ENCODE results near the gene PNKP. TPM values are rescaled to one million over a fixed set of nuclear protein-coding genes. Genes with fewer than 3 reads are reported as not detected.

Gene PNKP
- total RNA-seq, 2 donors from 2014 or later, result 161 to 163 TPM

DNA sequence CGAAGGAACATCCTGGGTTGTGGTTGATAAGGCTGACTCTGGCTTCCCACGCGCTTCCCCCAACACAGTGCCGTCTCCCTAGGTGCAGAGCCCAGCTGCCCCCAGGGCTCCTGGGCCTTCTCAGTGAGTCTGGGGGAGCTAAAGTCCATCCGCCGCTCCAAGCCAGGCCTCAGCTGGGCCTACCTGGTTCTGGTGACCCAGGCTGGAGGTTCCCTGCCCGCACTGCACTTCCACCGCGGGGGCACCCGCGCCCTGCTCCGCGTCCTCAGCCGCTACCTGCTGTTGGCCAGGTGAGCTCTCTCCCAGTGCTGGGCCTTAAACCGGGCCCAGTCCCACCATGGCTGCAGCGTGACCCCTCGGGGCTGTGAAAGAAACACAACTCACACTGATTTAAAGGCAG lies 13.8 kb upstream of the PNKP start:
- no peaks in the 10 kb centered on the region for H3K9me3 Mint-ChIP-seq
- H3K4me3 Mint-ChIP-seq, result no peak overlapping the region
- Histone ChIP-seq H3K9ac (ENCODE audit: extremely low read depth, low read length, poor library complexity, severe bottlenecking) (no peak overlapping the region), H3K27me3 (ENCODE audit: control insufficient read depth, insufficient read depth, low read length, poor library complexity, severe bottlenecking) (no peaks in the 10 kb centered on the region), H3K36me3 (ENCODE audit: control insufficient read depth, insufficient read depth, low read length) (peaks cover 54% of the 10 kb centered on the region), H3K9me3 (ENCODE audit: control insufficient read depth, low read length) (no peaks in the 10 kb centered on the region), H3K4me3 (ENCODE audit: low read length) (no peak overlapping the region), H3K4me1 (ENCODE audit: control insufficient read depth, insufficient read depth, low read length) (no peaks in the 10 kb centered on the region), H3K27ac (ENCODE audit: low read depth, low read length) (no peak overlapping the region)
- WGBS, 2 experiments (ENCODE audit: insufficient coverage in 1 of 2, insufficient read length in 1 of 2), result 96 to 99% methylated on average over 10 to 17 of the region's 17 CpGs
- DNase-seq, result no peak
- peaks cover 65% of the 10 kb centered on the region for H3K36me3 Mint-ChIP-seq (ENCODE audit: low read depth)
- no peak overlapping the region for H3K27ac Mint-ChIP-seq
- TF ChIP-seq, protein P1, sequence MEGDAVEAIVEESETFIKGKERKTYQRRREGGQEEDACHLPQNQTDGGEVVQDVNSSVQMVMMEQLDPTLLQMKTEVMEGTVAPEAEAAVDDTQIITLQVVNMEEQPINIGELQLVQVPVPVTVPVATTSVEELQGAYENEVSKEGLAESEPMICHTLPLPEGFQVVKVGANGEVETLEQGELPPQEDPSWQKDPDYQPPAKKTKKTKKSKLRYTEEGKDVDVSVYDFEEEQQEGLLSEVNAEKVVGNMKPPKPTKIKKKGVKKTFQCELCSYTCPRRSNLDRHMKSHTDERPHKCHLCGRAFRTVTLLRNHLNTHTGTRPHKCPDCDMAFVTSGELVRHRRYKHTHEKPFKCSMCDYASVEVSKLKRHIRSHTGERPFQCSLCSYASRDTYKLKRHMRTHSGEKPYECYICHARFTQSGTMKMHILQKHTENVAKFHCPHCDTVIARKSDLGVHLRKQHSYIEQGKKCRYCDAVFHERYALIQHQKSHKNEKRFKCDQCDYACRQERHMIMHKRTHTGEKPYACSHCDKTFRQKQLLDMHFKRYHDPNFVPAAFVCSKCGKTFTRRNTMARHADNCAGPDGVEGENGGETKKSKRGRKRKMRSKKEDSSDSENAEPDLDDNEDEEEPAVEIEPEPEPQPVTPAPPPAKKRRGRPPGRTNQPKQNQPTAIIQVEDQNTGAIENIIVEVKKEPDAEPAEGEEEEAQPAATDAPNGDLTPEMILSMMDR (conservative IDR thresholded peaks at IDR 0.05), result no peak
- no peaks in the 10 kb centered on the region for H3K27me3 Mint-ChIP-seq (ENCODE audit: insufficient read depth)
- H3K4me1 Mint-ChIP-seq, result peaks cover 3% of the 10 kb centered on the region

DNA sequence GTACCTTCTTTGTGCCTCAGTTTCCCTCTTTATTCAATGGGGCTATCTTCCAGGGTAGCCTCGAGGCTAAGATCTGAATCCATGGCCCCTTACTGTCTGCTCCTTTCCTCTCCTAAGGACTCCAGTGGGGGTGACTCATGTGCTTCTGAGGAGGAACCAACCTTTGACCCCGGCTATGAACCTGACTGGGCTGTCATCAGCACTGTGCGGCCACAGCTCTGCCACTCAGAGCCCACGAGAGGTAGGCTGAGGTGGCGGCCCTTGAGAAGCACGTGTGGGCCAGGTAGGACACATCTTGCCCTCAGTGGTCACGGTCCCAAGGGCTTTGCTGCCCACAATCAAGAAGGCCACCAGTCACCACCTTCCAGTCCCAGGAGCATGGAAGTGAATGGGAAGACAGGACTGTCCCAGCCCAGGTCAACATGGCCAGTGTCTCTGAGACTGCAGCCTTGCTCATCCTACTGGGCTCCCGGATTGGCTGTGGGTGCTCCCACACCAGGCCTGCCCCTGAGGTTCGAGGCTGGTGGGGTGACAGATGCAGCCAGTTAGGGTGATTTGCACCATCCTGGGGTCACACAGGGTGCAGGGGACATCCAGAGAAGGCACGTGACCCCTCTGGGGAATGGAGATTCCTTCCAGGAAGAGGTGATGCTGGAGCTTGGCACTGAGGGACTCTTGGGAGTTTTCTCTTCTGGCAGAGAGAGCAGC lies 12.9 kb upstream of the PNKP start:
- H3K9me3 Mint-ChIP-seq, result no peaks in the 10 kb centered on the region
- Histone ChIP-seq H3K4me3 (ENCODE audit: low read length) (no peak overlapping the region), H3K36me3 (ENCODE audit: control insufficient read depth, insufficient read depth, low read length) (peaks cover 52% of the 10 kb centered on the region), H3K9ac (ENCODE audit: extremely low read depth, low read length, poor library complexity, severe bottlenecking) (no peak overlapping the region), H3K9me3 (ENCODE audit: control insufficient read depth, low read length) (no peaks in the 10 kb centered on the region), H3K4me1 (ENCODE audit: control insufficient read depth, insufficient read depth, low read length) (no peaks in the 10 kb centered on the region), H3K27me3 (ENCODE audit: control insufficient read depth, insufficient read depth, low read length, poor library complexity, severe bottlenecking) (no peaks in the 10 kb centered on the region), H3K27ac (ENCODE audit: low read depth, low read length) (no peak overlapping the region)
- H3K27me3 Mint-ChIP-seq (ENCODE audit: insufficient read depth), result no peaks in the 10 kb centered on the region
- TF ChIP-seq, protein P1 (conservative IDR thresholded peaks at IDR 0.05), result no peak
- H3K27ac Mint-ChIP-seq, result no peak overlapping the region
- 92 to 95% methylated on average over 10 of the region's 10 CpGs for WGBS, 2 experiments (ENCODE audit: insufficient coverage in 1 of 2, insufficient read length in 1 of 2)
- peaks cover 5% of the 10 kb centered on the region for H3K4me1 Mint-ChIP-seq
- DNase-seq, result no peak
- peaks cover 60% of the 10 kb centered on the region for H3K36me3 Mint-ChIP-seq (ENCODE audit: low read depth)
- no peak overlapping the region for H3K4me3 Mint-ChIP-seq

DNA sequence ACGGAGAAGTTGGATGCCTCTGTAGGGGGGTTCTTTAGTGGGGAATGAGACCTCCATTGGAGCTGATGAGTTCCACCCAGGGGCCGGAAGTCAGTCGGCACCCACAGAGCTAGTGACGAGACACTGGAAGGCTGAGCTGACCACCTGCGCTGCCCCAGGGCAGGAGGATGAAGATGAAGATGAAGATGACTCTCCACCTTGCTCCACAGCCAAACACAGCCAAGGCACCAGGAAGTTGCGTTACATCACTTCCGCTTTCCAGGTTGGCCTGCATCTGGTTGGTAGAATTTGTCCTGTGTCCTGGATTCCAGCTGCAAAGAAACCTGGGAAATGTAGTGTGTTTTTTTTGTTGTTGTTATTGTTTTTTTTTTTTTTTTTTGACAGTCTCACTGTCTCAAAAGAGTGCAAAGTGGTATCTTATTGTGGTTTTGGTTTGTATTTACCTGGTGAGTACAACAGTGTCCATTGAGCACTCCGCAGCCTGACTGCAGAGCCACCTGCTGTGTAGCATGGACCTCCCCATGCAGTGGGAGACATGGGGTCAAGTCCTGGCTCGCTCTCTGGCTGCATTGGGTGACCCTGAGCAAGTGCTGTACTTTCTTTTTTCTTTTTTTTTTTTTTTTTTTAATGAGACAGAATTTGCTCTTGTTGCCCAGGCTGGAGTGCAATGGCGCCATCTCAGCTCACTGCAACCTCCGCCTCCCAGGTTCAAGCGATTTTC lies 12.0 kb upstream of the PNKP start:
- no peak overlapping the region for H3K27ac Mint-ChIP-seq
- WGBS, 2 experiments (ENCODE audit: insufficient coverage in 1 of 2, insufficient read length in 1 of 2), result 93 to 96% methylated on average over 10 to 12 of the region's 12 CpGs
- Histone ChIP-seq H3K9me3 (ENCODE audit: control insufficient read depth, low read length) (no peaks in the 10 kb centered on the region), H3K36me3 (ENCODE audit: control insufficient read depth, insufficient read depth, low read length) (peaks cover 45% of the 10 kb centered on the region), H3K4me1 (ENCODE audit: control insufficient read depth, insufficient read depth, low read length) (no peaks in the 10 kb centered on the region), H3K4me3 (ENCODE audit: low read length) (no peak overlapping the region), H3K9ac (ENCODE audit: extremely low read depth, low read length, poor library complexity, severe bottlenecking) (no peak overlapping the region), H3K27ac (ENCODE audit: low read depth, low read length) (no peak overlapping the region), H3K27me3 (ENCODE audit: control insufficient read depth, insufficient read depth, low read length, poor library complexity, severe bottlenecking) (no peaks in the 10 kb centered on the region)
- peaks cover 55% of the 10 kb centered on the region for H3K36me3 Mint-ChIP-seq (ENCODE audit: low read depth)
- no peak overlapping the region for H3K4me3 Mint-ChIP-seq
- TF ChIP-seq, protein P1 (conservative IDR thresholded peaks at IDR 0.05), result no peak
- H3K9me3 Mint-ChIP-seq, result no peaks in the 10 kb centered on the region
- DNase-seq, result no peak
- H3K27me3 Mint-ChIP-seq (ENCODE audit: insufficient read depth), result no peaks in the 10 kb centered on the region
- H3K4me1 Mint-ChIP-seq, result peaks cover 5% of the 10 kb centered on the region

All from endodermal cell (in vitro differentiated cells).